Psoas muscle (tissue), 8 donors: ENCODE measurements around the gene WLS. TPM values are rescaled to one million over a fixed set of nuclear protein-coding genes. Genes with fewer than 3 reads are reported as not detected.
A peak's percentile ranks its signal among the peaks of the same experiment; 100 is the strongest.

ENCODE experiments used
- ATAC-seq, 4 donors: fragments of 200-7000 bp; cut with Tn5 transposase; one replicate each; pipeline ENCODE4 v1.9.1; 2020; ENCODE audit warnings: moderate library complexity in 3 of 4, mild to moderate bottlenecking in 2 of 4
- DNase-seq, 2 donors: peaks; one replicate each; pipeline ENCODE4 v3.0.0-alpha.2; 2020
- H3K27ac ChIP-seq: fragments of 200-600 bp; one replicate; pipeline ENCODE4 v1.8.0; 2022
- H3K27me3 ChIP-seq, 3 donors: fragments of 200-600 bp in 1 of 3; one replicate each; pipeline versions ENCODE4 v1.6.1 to v1.8.0; 2013 to 2022; ENCODE audit warnings: low read length in 2 of 3, mild to moderate bottlenecking in 2 of 3, moderate library complexity in 1 of 3; ENCODE audit not compliant: insufficient read depth in 3 of 3
- H3K36me3 ChIP-seq, 2 donors: fragments of 200-600 bp in 1 of 2; one replicate each; pipeline versions ENCODE4 v1.6.1 to v1.8.0; 2013 to 2022; ENCODE audit warnings: low read depth in 1 of 2, mild to moderate bottlenecking in 1 of 2, moderate library complexity in 1 of 2; ENCODE audit not compliant: insufficient read depth in 1 of 2
- H3K4me1 ChIP-seq: fragments of 200-600 bp; one replicate; pipeline ENCODE4 v1.8.0; 2022
- H3K4me3 ChIP-seq: fragments of 200-600 bp; one replicate; pipeline ENCODE4 v1.8.0; 2022; ENCODE audit warnings: mild to moderate bottlenecking
- H3K9me3 ChIP-seq: fragments of 200-600 bp; one replicate; pipeline ENCODE4 v1.8.0; 2022
- WGBS, 3 donors: extraction: QIAGEN DNeasy Blood & Tissue Kit; methylation state at CpG; one replicate each; pipeline versions ENCODE4 v1.1.6 to v1.1.7; 2013; 5-methylcytosine and 5-hydroxymethylcytosine counted together
- intact Hi-C, 2 donors: fragments of 100-400 bp; cut with DNase I; formaldehyde crosslinking; loops; one replicate each; pipeline versions ENCODE4 v1.11.0 to v1.14.2; 2022
- long read RNA-seq, 2 donors: library from polyadenylated mRNA; unstranded; transcript quantifications; one replicate each; pipeline ENCODE4 v2.0.0, GENCODE V29; 2021
- polyA plus RNA-seq, 3 donors: library from polyadenylated mRNA; stranded (reverse); fragments of 200-250 nt; gene quantifications; one replicate each; pipeline ENCODE4 v1.2.3, GENCODE V29; 2013
- total RNA-seq, 4 donors: library from RNA; stranded (reverse); fragmentation: NEBNext Ultra II Directional in 2 of 4; extraction: Animal tissue kit (Norgen Biotek cat#: 25700) in 2 of 4; gene quantifications; one replicate each; pipeline versions ENCODE4 v1.2.1 to v1.2.4, GENCODE V29; 2021 to 2023
- TF ChIP-seq, protein P1 (sequence below): fragments of 200-600 bp; IDR thresholded peaks from one replicate; pipeline ENCODE4 v1.8.0; 2022; ENCODE audit warnings: antibody characterized with exemption
- donor health status: healthy with polysubstance abuse.
- donor health status: DM: no; HTN: no; CAD: no; lungs with moderate emphysema.
- donor health status: Bipolar disorder and iron deficiency.
- donor health status: healthy.
- donor health status: DM: yes; HTN: yes; CAD: no.
- donor health status: DM: no; HTN: no; CAD: no.
- donor health status: DM: no; HTN: no; CAD: no.
- donor health status: DM: yes; HTN: yes; CAD: no.

Gene WLS
- total RNA-seq (10 to 100 TPM; 15.2 to 32.3 (median 17.5) TPM), polyA plus RNA-seq (1 to 10 TPM; 3.1 to 9.0 (median 4.5) TPM)
- long read RNA-seq, donor 1, partial matches to known transcripts: 0 of 4 reads
- long read RNA-seq, donor 1, other reads (novel, unspliced or antisense): 2 of 4 reads
- long read RNA-seq, donor 2, partial matches to known transcripts: 0 of 5 reads
- long read RNA-seq, donor 2, other reads (novel, unspliced or antisense): 2 of 5 reads

DNA sequence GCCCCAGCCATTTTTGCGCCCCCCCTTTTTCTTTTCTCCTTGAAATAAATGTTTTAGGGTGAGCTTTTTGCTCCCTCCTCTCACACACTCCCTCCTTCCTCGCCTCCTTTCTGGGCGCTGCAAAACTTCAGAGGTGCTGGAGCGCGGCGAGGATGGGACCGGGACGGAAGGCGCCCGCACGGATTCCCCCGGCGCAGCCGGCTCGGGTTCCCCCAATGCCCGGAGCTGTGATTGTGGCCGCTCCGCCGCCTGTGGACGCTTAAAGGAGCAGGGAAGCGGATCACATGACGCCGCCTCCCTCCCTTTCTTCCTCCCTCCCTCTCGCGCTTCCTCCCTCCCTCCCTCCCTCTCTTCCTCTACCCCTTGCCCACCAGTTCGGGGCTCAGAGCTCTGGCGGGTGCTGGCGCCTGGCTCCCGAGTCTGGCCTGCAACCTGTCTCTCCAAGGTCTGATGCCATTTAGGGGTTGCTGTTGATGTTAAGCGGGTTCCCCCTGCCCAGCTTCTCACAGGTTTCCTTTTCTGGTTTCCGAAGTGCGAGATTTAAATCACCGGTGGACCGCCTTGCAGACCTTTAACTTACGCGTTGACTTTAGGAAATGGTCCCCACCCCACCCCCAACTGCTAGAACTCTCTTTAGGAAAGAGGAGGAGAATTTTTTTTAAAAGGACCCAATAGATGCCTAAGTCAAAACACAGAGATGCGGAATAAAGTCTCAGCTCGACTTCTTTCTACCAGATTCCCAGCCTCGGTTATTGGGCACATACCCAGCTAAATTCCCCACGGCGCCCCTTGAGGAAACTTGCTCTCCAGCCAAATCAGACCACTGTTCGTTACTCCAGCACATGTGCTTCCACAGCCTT is at the start of gene WLS:
Gene WLS (minus strand): TSS at position 235 of the 860 bp plus-strand sequence. CDS start 224 bp downstream, at position 11.
- peak within 1 kb of the TSS; percentile 82 for H3K4me3 ChIP-seq
- 2 to 3% (median 3%) methylated on average over 35 to 42 of the region's 42 CpGs for WGBS, 3 donors
- peak; percentile 76 to 88 for DNase-seq
- no peaks in the 10 kb centered on the region for H3K27me3 ChIP-seq
- H3K27ac ChIP-seq: peak within 1 kb of the TSS; percentile 72
- TF ChIP-seq, protein P1, sequence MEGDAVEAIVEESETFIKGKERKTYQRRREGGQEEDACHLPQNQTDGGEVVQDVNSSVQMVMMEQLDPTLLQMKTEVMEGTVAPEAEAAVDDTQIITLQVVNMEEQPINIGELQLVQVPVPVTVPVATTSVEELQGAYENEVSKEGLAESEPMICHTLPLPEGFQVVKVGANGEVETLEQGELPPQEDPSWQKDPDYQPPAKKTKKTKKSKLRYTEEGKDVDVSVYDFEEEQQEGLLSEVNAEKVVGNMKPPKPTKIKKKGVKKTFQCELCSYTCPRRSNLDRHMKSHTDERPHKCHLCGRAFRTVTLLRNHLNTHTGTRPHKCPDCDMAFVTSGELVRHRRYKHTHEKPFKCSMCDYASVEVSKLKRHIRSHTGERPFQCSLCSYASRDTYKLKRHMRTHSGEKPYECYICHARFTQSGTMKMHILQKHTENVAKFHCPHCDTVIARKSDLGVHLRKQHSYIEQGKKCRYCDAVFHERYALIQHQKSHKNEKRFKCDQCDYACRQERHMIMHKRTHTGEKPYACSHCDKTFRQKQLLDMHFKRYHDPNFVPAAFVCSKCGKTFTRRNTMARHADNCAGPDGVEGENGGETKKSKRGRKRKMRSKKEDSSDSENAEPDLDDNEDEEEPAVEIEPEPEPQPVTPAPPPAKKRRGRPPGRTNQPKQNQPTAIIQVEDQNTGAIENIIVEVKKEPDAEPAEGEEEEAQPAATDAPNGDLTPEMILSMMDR: peak; percentile 10
- peak; percentile 84 to 93 (median 90) for ATAC-seq
- no peaks in the 10 kb centered on the region for H3K36me3 ChIP-seq
- intact Hi-C loops: loop anchor here (2.0 to 10.0 kb wide), 6 partner anchors 55 to 398 kb away; partner anchors contain the start of gene GNG12 (in 1 of the 2)
- H3K4me1 ChIP-seq: peaks cover 8% of the 10 kb centered on the region
- no peaks in the 10 kb centered on the region for H3K9me3 ChIP-seq

DNA sequence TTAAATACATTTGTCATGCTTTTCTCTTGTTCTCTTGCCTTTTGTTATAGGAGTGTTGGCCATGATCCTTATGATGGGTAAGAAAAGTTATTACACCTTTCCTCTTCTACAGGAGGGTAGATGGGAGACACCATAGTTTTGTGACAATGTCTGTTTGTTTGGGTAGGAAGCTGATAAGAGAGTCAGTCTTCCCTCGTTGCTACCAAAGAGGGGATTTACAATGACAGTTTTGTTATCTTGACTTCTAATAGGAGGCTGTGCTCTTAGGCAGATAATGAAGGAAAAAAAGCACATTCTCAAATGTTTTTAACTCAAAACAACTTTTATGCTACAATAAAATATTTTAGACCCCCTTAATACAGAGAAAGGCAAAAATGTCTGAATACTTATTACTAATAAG is 48.0 kb upstream of the WLS start:
- H3K27me3 ChIP-seq: no peaks in the 10 kb centered on the region
- intact Hi-C loops: no loop called here
- no peaks in the 10 kb centered on the region for H3K4me1 ChIP-seq
- TF ChIP-seq, protein P1: no peak
- ATAC-seq: no peak
- 31 to 52% (median 36%) methylated on average over 1 of the region's 1 CpG for WGBS, 3 donors
- H3K27ac ChIP-seq: no peak overlapping the region
- H3K36me3 ChIP-seq: no peaks in the 10 kb centered on the region
- no peak for DNase-seq
- H3K9me3 ChIP-seq: no peaks in the 10 kb centered on the region
- H3K4me3 ChIP-seq: no peak overlapping the region

DNA sequence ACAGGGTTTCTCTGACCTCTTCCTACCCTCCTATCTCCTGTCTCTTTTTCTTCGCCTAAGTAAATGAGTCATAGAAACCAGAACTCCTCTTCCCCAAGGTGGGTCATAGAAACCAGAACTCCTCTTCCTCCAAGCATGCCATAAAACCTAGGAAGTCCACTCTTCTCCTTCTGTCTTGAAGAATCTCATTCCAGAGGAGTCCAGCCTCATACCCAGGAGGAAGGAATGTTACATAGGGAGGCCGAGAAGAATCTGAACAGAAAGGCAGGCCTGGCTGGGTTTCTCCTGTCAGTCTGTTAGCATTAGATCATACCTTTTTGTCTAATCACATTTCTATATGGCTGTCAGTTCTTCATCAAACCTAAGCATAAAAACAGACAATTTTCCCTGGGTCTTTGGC is 47.5 kb upstream of the WLS start:
- Histone ChIP-seq H3K4me3 (no peak overlapping the region), H3K27me3 (no peaks in the 10 kb centered on the region), H3K27ac (no peak overlapping the region), H3K9me3 (no peaks in the 10 kb centered on the region), H3K4me1 (no peaks in the 10 kb centered on the region), H3K36me3 (no peaks in the 10 kb centered on the region)
- DNase-seq: no peak
- 88 to 97% (median 88%) methylated on average over 2 of the region's 2 CpGs for WGBS, 3 donors
- TF ChIP-seq, protein P1: no peak
- intact Hi-C loops: no loop called here
- no peak for ATAC-seq

DNA sequence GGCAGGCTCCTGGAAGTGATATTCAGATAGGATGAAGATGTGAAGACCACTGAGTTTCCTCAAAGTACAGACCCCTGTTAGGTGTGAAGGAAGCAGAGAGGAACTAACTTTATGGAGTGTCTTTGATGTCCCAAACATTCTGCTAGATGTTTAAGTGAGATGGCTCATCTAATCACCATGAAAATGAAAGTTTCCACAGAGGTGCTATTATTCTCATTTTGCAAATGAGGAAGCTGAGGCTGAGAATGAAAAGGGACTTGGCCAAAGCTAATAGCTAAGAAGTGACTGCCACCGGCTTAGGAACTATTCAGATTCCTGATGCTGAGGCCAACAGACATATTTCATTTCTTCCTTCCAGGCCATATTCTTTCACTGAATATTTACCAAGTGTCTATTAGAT is 45.9 kb upstream of the WLS start:
- Histone ChIP-seq H3K4me3 (no peak overlapping the region), H3K4me1 (no peaks in the 10 kb centered on the region), H3K36me3 (no peaks in the 10 kb centered on the region), H3K9me3 (no peaks in the 10 kb centered on the region), H3K27ac (no peak overlapping the region), H3K27me3 (no peaks in the 10 kb centered on the region)
- TF ChIP-seq, protein P1: no peak
- 33 to 56% (median 42%) methylated on average over 1 of the region's 1 CpG for WGBS, 3 donors
- DNase-seq: no peak
- intact Hi-C loops: no loop called here
- no peak for ATAC-seq
